HepG2 (cell line): ENCODE data around the gene TRA2B. TPM values are rescaled to one million over a fixed set of nuclear protein-coding genes. Genes with fewer than 3 reads are reported as not detected.

Experiments
- ATF7 ChIP-seq, 2 experiments: fragments of 450-650 bp in 1 of 2; sonication (generic) in 1 of 2; formaldehyde crosslinking in 1 of 2; IDR thresholded peaks; 2 replicates each; pipeline versions ENCODE4 v1.4.0 to v1.6.1; 2016 to 2020; ENCODE audit warnings: antibody characterized with exemption in 1 of 2, mild to moderate bottlenecking in 1 of 2, missing genetic modification reagents in 1 of 2
- CBX1 ChIP-seq: IDR thresholded peaks from one replicate; pipeline ENCODE4 v1.6.1; 2016; ENCODE audit warnings: antibody characterized with exemption, low read depth
- CEBPB ChIP-seq: IDR thresholded peaks from 2 replicates; pipeline ENCODE4 v1.6.1; 2011; ENCODE audit warnings: low read depth, low read length, improper control_type of control experiment, borderline replicate concordance
- ETS1 ChIP-seq: sonication (generic); formaldehyde crosslinking; IDR thresholded peaks from 2 replicates; pipeline ENCODE4 v1.4.0; 2020; ENCODE audit warnings: missing genetic modification reagents
- GATAD2A ChIP-seq: IDR thresholded peaks from 2 replicates; pipeline ENCODE4 v1.6.1; 2016
- MYPOP ChIP-seq: sonication (generic); formaldehyde crosslinking; IDR thresholded peaks from 2 replicates; pipeline ENCODE4 v1.8.1; 2023; ENCODE audit warnings: mild to moderate bottlenecking, moderate library complexity, missing genetic modification reagents
- TRIM22 ChIP-seq: fragments of 450-650 bp; IDR thresholded peaks from 2 replicates; pipeline ENCODE4 v1.6.1; 2017
- ZBTB14 ChIP-seq: sonication (generic); formaldehyde crosslinking; IDR thresholded peaks from 2 replicates; pipeline ENCODE4 v1.4.0; 2020; ENCODE audit warnings: missing genetic modification reagents
- ZBTB21 ChIP-seq: sonication (generic); formaldehyde crosslinking; IDR thresholded peaks from 2 replicates; pipeline ENCODE4 v1.4.0; 2020; ENCODE audit warnings: missing genetic modification reagents
- ZFP36 ChIP-seq: fragments of 150-350 bp; IDR thresholded peaks from 2 replicates; pipeline ENCODE4 v1.6.1; 2018; ENCODE audit warnings: borderline replicate concordance, low read length, low read depth; ENCODE audit not compliant: partially characterized antibody
- ZFP41 ChIP-seq: sonication (generic); formaldehyde crosslinking; IDR thresholded peaks from 2 replicates; pipeline ENCODE4 v1.4.0; 2020; ENCODE audit warnings: mild to moderate bottlenecking, missing genetic modification reagents, borderline replicate concordance
- ZNF10 ChIP-seq: sonication (generic); formaldehyde crosslinking; IDR thresholded peaks from 2 replicates; pipeline ENCODE4 v1.4.0; 2020; ENCODE audit warnings: mild to moderate bottlenecking, low read depth, missing genetic modification reagents, borderline replicate concordance
- ZNF292 ChIP-seq: sonication (generic); formaldehyde crosslinking; IDR thresholded peaks from 2 replicates; pipeline ENCODE4 v1.8.1; 2022; ENCODE audit warnings: mild to moderate bottlenecking, low read depth, missing genetic modification reagents, borderline replicate concordance
- ZNF335 ChIP-seq: sonication (generic); formaldehyde crosslinking; IDR thresholded peaks from 2 replicates; pipeline ENCODE4 v1.4.0; 2020; ENCODE audit warnings: missing genetic modification reagents
- ZNF510 ChIP-seq: sonication (generic); formaldehyde crosslinking; IDR thresholded peaks from 2 replicates; pipeline ENCODE4 v1.4.0; 2020; ENCODE audit warnings: low read depth, mild to moderate bottlenecking, missing genetic modification reagents
- ZNF557 ChIP-seq: sonication (generic); formaldehyde crosslinking; IDR thresholded peaks from 2 replicates; pipeline ENCODE4 v1.4.0; 2020; ENCODE audit warnings: missing genetic modification reagents
- ZNF570 ChIP-seq: sonication (generic); formaldehyde crosslinking; IDR thresholded peaks from 2 replicates; pipeline ENCODE4 v1.4.0; 2020; ENCODE audit warnings: mild to moderate bottlenecking, missing genetic modification reagents, borderline replicate concordance
- polyA plus RNA-seq, 8 experiments: library from polyadenylated mRNA; depleted of rRNA in 3 of 8; stranded (reverse) in 7 of 8; unstranded in 1 of 8; fragments of >200 nt; fragmentation: Illumina TruSeq in 4 of 8; extraction: Trizol in 4 of 8; gene quantifications; 2 replicates each; pipeline versions ENCODE4 v1.2.1 to v1.2.3, GENCODE V29; 2011 to 2016; ENCODE audit warnings: low read depth in 4 of 8, missing spikeins in 1 of 8, mixed read lengths in 1 of 8; ENCODE audit not compliant: insufficient read depth in 1 of 8
- total RNA-seq, 5 experiments: library from RNA; depleted of rRNA; stranded (reverse); fragments of >200 nt; fragmentation: Illumina TruSeq; extraction: Trizol; gene quantifications; 2 replicates each; pipeline ENCODE4 v1.2.3, GENCODE V29; 2016; ENCODE audit warnings: low read depth in 1 of 5
- TF ChIP-seq, protein P1 (sequence below): sonication (generic); formaldehyde crosslinking; IDR thresholded peaks from 2 replicates; pipeline ENCODE4 v1.4.0; 2020; ENCODE audit warnings: missing genetic modification reagents
- TF ChIP-seq, protein P2 (sequence below): sonication (generic); formaldehyde crosslinking; IDR thresholded peaks from 2 replicates; pipeline ENCODE4 v1.4.0; 2020; ENCODE audit warnings: mild to moderate bottlenecking, low read depth, missing genetic modification reagents

The TRA2B gene
- total and polyA plus RNA-seq, 2 of the 13 experiments (the other 11 are each of a cell fraction or from before 2014, with no cell fraction given) = 105 to 241 TPM

DNA sequence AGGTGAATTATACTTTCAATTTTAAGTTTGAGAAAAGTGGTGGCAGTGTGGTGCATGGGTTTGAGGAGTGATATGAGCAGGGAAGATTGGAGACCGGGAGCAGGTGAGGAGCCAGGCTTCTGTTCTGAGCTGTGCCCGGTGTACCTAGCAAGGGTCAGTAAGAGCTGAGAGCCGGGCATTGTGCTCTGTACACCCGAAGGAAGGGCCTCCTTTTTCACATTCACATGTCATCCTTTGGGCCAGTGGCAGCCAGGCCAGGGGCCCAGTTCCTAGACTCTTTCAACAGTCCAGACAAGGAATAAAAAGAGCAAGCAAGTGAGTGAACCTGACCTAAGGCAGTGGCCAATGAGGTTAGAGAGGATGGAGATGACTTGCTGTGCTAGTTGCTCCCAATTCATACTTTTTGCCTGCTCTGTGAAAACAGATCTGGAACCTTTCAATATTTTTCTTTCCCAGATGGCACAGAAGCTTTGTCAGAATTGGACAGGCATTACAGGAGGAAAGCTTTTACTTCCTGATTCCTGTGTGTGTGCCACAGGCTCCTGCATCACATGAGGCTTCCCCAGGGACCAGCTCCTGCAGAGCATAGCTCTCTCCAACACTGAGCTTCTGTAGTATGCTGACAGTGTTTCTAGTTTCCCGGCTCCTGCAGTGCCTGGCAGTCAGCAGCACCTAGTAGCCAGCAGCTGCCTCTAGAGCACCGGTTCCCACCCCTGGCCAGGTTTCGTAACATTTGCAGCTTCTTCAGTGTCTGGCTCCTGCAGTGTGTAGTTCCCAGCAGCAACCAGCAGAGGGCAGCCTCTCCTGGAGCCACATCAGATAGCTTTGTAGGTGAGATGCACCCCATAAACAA, 5.3 kb upstream of the TRA2B start (continued):
- TF ChIP-seq ATF7 (IDR thresholded peaks at IDR 0.05) (no peak), ATF7 (CRISPR knock-in tag; IDR thresholded peaks at IDR 0.05) (no peak), ZNF335 (peak; percentile 39; the same call in 1 of the 2 replicates), ZNF557 (CRISPR knock-in tag) (no peak), MYPOP (CRISPR knock-in tag) (peak; percentile 41; the same call in 1 of the 2 replicates), ZNF10 (CRISPR knock-in tag) (no peak), ZBTB21 (CRISPR knock-in tag) (no peak), ZNF292 (CRISPR knock-in tag) (peak; percentile 96; the same call in 1 of the 2 replicates), ZBTB14 (no peak), ZNF510 (CRISPR knock-in tag) (0 out of 2 replicates have a peak, but pooled peaks have one; percentile 28), ZFP41 (no peak), ZNF570 (no peak), ETS1 (no peak), ZFP36 (no peak), TRIM22 (no peak), GATAD2A (peak; percentile 85), CBX1 (no peak), CEBPB (peak; percentile 93)
- TF ChIP-seq, protein P1, sequence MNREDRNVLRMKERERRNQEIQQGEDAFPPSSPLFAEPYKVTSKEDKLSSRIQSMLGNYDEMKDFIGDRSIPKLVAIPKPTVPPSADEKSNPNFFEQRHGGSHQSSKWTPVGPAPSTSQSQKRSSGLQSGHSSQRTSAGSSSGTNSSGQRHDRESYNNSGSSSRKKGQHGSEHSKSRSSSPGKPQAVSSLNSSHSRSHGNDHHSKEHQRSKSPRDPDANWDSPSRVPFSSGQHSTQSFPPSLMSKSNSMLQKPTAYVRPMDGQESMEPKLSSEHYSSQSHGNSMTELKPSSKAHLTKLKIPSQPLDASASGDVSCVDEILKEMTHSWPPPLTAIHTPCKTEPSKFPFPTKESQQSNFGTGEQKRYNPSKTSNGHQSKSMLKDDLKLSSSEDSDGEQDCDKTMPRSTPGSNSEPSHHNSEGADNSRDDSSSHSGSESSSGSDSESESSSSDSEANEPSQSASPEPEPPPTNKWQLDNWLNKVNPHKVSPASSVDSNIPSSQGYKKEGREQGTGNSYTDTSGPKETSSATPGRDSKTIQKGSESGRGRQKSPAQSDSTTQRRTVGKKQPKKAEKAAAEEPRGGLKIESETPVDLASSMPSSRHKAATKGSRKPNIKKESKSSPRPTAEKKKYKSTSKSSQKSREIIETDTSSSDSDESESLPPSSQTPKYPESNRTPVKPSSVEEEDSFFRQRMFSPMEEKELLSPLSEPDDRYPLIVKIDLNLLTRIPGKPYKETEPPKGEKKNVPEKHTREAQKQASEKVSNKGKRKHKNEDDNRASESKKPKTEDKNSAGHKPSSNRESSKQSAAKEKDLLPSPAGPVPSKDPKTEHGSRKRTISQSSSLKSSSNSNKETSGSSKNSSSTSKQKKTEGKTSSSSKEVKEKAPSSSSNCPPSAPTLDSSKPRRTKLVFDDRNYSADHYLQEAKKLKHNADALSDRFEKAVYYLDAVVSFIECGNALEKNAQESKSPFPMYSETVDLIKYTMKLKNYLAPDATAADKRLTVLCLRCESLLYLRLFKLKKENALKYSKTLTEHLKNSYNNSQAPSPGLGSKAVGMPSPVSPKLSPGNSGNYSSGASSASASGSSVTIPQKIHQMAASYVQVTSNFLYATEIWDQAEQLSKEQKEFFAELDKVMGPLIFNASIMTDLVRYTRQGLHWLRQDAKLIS (CRISPR knock-in tag) = no peak
- TF ChIP-seq, protein P2, sequence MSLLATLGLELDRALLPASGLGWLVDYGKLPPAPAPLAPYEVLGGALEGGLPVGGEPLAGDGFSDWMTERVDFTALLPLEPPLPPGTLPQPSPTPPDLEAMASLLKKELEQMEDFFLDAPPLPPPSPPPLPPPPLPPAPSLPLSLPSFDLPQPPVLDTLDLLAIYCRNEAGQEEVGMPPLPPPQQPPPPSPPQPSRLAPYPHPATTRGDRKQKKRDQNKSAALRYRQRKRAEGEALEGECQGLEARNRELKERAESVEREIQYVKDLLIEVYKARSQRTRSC (CRISPR knock-in tag) = no peak
